GM18867 (cell line): ENCODE results near the gene IKZF3.
"Not testable (repeated sequence)": the region's sequence is repeated elsewhere in the genome, so short reads cannot be mapped to it uniquely, and the experiment has no call there.

Source experiments
- ATAC-seq: cut with Tn5 transposase; IDR thresholded peaks from one replicate; pipeline ENCODE4 v1.9.1; 2021; ENCODE audit warnings: mild to moderate bottlenecking, moderate library complexity; ENCODE audit not compliant: unreplicated experiment

The IKZF3 gene

DNA sequence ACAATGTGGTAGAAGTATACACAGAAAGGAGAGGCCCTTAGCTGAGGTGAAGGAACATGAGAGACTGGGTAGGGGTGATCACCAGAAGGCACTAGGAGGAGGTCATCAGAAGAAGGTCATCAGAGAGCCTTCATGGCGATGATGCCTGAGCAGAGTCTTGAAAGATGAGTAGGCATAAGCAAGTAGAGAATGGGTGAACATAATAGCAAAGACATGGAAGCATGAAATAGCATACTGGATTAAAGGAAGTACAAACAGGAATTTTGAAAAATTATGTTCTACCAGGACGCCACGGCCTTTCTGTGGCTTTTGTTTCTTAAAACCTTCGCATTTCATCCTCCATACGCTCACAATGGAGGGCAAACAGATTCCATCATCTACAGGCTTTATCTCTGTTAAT lies 2.9 kb downstream of the IKZF3 start:
- ATAC-seq = no peak

DNA sequence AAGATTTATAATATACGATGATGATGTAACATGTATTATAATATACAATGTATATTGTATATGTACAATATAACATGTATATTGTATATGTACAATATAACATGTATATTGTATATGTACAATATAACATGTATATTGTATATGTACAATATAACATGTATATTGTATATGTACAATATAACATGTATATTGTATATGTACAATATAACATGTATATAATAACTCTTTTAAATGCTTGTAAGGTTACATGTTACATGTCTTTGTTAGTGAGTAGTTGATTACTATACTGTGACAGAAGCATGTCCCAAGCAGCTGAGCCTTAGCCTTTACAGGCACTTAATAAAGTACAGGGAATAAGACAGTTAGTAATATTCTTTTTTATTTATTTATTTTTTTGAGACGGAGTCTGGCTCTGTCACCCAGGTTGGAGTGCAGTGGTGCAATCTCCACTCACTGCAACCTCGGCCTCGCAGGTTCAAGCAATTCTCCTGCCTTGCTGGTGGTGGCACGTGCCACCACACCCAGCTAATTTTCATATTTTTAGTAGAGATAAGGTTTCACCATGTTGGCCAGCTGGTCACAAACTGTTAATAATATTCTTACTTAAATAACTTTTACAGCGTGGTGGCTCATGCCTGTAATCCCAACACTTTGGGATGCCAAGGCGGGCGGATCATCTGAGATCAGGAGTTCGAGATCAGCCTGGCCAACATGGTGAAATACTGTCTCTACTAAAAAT lies 8.0 kb downstream of the IKZF3 start:
- ATAC-seq = not testable (repeated sequence)

DNA sequence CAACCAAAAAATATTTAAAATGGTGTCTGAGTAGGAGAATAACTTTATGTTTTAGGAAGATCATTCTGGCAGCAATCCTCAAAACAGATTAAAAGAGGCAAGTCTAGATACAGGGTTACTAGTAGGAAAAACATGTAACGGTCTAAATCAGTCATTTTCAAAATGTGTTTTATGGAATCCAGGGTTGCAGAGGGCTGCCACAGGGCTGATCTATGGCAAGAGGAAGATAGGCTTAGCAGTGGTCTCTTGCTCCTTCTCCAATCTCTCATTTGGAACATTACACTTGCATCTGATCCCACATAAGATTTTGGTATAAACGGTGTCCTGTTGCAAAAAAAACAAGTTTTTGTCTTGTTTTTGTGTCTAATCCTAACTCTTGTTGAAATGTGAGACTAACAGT lies 9.2 kb downstream of the IKZF3 start:
- ATAC-seq = no peak

DNA sequence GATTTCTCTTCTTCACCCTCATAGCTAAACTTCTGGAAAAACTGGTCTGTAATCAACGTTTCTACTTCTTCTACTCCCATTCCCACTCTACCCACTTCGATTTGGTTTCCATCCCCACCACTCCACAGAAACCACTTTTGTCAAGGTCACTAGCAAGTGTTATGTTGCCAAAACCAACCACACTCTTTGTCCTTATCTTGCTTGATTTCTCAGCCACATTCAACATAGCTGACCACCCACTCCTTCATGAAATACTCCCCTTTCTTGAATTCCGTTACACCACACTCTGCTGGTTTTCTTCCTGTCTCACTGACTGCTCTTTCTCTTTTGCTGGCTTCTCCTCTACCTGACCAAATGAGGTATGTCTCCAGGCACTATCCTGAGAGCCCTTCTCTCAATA lies 11.9 kb downstream of the IKZF3 start:
- ATAC-seq = no peak

DNA sequence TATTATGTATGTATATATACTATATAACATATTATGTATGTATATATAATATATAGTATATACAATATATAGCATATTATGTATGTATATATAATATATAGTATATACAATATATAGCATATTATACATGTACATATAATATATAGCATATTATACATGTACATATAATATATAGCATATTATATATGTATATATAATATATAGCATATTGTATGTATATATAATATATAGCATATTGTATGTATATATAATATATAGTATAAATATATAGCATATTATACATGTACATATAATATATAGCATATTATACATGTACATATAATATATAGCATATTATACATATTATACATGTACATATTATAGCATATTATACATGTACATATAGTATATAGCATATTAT lies 13.9 kb downstream of the IKZF3 start:
- not testable (repeated sequence) for ATAC-seq

DNA sequence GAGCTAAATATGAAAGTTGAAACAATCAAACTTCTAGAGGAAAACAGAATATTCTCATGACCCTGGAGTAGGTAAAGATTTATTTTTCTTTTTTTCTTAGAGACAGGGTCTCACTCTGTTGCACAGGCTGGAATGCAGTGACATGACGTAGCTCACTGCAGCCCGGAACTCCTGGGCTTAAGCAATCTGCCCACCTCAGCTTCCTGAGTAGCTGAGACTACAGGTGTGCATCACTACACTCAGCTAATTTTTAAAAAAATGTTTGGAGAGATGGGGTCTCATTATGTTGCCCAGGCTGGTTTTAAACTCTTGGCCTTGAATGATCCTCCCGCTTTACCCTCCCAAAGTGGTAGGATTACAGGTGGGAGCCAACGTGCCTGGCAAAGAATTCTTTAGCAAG lies 15.5 kb downstream of the IKZF3 start:
- ATAC-seq = no peak

DNA sequence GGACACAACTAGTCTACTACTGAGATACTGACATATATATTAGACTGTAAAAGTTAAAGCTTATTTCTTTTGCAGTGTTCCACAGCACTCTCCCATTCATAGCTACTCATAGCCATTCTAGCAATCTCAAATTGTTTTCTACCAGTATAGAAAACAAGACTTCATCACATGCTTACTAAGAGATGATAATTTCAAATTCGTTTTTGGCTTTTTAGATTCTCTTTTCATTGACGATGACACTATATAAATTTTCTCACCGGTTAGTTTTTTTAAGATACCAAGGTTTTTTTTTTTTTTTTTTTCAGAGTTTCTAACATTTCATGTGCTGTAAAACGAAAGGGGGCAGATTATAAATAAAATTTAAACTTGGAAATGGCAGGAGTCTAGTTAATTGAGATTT lies 17.9 kb downstream of the IKZF3 start:
- ATAC-seq = no peak

DNA sequence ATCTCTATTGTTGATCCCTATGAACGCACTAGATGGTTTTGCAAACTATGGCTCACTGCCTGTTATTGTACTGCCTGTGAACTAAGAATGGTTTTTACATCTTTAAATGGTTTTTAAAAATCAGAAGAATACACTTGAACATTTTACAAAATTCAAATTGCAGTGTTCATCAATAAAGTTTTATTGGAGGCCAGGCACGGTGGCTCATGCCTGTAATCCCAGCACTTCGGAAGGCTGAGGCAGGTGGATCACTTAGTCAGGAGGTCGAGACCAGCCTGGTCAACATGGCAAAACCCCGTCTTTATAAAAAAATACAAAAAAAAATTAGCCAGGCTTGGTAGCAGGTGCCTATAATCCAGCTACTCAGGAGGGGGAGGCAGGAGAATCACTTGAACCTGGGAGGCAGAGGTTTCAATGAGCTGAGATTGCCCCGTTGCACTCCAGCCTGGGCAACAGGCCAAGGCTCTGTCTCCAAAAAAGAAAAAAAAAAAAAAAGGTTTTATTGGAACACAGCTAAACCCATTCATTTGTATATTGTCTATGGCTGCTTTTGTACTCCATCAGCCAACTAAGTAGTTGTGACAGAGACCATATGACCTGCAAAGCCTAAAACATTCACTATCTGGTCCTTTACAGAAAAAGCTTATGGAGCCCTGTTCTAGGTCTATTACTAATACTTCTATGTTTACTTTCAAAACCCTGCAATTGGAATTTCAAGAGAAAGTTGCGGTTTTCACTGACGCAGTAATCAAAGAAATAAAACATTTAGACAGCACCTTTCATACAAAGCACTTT lies 18.9 kb downstream of the IKZF3 start:
- no peak for ATAC-seq

DNA sequence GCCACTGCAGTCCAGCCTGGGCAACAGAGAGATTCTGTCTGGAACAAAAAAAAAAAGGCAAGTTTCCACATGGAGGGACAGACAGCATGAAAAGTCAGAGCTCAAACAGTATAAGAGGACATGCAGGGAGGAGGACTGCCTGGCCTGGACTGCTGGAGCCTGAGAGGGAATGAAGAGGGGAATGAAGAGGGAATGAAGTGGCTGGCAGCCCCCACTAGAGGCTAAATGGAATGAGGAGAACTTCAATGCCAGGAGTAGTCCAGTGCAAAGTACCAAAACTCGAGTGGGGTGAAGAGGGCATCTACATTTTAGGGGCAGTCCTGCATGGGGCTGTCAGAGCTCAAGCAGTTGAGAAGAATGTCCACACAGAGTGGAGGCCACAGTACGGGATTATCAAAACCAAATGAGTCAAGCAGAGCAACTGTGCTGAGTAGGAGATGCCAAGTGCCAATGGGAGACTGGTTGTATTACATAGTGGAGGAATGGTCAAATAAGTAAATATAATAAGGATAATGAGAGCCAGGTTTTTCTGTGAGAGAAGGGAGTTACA lies 22.9 kb downstream of the IKZF3 start:
- ATAC-seq = no peak

DNA sequence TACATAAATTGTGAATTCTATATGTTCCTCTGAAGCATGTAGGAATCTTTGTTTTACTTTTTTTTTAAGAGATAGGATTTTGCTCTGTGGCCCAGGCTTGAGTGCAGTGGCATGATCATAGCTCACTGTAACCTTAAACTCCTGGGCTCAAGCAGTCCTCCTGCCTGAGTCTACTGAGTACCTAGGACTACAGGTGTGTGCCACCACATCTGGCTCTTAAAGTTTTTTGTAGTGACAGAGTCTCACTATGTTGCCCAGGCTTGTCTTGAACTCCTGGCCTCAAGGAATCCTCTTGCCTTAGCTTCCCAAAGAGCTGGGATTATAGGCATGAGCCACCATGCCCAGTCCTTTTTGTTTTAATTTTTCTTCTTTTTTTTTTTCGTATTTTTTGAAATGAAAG lies 25.3 kb downstream of the IKZF3 start:
- no peak for ATAC-seq

DNA sequence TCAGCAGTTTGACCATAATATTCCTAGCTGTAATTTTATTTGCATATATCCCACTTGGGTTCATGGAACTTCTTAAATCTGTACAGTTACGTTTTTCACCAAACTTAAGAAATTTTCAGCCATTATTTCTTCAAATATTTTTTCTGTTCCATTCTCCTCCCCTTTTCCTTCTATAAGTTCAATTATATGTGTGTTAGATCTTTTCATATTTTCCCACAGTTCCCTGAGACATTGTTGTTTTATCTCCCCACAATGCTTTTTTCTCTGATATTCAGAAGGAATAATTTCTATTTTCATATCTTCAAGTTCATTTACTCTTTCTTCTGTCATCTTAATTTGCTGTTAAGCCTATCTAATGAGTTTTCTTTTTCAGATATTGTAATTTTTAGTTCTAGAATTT lies 26.1 kb downstream of the IKZF3 start:
- ATAC-seq = no peak

DNA sequence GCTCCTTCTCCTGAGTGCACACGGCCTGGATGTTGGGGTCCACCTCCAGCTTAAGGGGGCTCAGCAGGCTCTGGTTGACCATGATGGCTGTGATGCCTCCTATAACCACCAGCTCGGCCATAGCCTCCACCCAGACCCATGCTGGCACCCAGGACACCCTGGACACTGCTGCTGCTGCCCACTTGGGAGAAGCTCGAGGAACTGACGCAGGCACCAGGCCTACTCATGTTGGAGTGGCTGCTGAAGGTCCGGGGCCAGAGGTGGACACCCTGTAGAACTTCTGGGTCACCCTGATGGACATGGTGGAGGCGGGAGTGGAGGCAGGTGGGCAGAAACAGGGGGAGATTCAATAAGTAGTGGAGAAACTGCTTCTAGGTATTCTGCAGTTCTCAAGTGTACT lies 28.0 kb downstream of the IKZF3 start:
- no peak for ATAC-seq

DNA sequence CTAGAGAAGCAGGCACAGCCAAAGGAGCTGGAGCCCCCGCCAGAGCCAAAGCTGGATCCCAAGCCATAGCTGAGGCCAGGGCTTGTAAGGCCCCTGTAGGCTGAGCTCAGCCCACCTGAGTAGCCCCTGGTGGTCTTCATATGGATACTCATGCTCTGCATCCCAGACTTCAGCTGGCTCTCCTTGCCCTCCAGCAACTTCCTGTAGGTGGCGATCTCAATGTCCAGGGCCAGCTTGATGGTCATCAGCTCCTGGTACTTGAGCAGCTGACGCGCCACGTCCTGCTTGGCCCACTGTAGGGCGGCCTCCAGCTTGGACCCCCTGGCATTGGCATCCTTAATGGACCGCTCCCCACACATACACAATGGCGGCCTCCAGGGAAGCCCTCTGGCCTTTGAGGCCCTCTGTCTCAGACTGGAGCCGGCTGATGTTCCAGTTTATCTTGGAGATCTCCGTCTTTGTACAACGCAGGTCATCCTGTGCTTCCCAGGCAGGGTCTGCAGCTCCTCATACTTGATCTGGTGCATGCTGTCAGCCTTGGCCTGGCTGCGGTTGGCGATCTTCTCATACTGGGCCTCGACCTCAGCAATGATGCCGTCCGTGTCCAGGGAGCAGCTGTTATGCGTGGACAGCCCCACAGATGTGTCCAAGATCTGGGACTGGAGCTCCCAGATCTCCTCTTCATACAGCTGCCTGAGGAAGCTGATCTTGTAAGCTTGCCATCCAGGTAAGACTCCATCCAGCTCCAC lies 28.9 kb downstream of the IKZF3 start:
- no peak for ATAC-seq

DNA sequence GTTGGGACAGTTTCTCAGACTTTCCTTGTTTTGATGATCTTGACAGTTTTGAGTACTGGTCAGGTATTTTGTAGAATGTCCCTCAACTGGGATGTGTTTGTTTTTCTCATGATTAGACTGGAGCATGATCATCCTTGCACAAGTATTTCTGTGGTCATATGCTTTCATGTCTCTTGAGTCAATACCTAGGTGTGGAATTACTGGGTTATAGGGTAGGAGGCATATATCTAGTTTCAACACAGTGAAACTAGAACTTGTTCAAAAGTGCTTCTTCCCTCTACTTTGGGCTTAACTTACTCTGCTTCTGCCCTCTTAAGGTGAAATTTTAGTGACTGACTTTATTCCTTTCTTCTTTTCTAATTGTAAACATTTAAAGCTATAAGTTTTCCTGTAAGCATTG lies 30.1 kb downstream of the IKZF3 start:
- no peak for ATAC-seq

DNA sequence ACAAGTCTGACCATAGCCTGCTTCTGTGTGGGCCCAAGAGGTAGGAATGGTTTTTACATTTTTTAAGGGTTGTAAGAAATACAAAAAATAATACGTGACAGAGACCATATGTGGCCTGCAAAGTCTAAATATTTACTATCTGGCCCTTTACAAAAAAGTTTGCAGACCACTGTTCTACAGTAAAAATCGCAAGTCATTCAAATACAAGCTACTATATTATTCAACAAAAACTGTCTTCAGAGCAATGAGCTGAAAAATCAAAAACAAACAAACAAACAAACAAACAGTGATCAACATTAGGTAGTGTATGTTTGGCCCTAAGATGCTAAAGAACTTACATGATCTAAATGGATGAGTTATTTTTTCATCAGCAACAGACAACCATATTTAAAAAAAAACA lies 32.5 kb downstream of the IKZF3 start:
- no peak for ATAC-seq

DNA sequence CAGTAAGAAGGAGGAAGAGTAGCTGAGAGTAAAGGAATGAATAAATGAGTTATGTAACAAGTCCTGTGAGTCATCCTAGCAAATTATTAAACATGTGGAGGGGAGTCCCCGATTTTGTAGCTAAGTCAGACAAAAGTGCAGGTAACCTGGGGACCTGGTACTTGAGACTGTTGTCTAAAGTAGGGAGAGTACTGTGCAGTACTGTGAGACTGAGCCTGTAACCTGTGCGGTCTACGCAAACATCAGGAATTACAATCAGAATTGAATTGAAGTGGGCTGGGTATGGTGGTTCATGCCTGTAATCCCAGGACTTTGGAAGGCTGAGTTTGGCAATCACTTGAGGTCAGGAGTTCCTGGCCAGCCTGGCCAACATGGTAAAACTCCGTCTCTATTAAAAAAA lies 35.7 kb downstream of the IKZF3 start:
- no peak for ATAC-seq

DNA sequence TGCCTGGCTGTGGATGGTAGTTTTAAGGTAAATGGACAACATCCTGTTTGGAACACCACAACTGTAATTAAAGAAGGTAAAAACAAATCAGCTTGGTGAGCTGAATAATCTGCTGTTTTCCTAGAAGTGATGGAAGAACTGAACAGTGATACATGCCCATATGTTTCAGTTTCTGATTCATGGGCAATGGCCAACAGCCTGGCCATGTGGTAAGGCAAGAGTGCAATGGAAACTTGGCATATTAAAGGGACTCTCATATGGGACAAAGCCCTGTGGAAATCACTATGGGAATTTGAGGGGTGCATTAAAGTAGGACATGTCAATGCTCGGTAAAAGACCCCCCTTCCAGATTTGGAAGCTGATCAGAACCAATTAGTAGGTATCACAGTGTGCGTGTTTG lies 37.8 kb downstream of the IKZF3 start:
- no peak for ATAC-seq

DNA sequence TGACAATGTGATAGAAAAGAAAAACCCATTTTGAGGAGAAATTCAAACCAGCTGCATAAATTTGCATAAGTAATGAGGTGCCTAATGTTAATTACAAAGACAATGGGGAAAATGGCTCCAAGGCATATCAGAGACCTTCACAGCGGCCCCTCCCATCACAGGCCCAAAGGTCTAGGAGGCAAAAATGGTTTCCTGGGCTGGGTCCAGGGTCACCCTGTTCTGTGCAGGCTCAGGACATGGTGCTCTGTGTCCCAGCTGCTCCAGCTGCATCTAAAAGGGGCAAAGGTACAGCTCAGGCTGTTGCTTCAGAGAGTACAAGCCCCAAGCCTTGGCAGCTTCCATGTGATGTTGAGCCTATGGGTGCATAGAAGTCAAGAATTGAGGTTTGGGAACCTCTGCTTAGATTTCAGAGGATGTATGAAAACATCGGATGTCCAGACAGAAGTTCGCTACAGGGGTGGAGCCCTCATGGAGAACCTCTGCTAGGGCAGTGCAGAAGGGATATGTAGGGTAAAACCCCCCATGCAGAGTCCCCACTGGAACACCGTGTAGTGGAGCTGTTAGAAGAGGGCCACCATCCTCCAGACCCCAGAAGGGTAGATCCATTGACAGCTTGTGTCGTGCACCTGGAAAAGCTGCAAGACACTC lies 40.6 kb downstream of the IKZF3 start:
- ATAC-seq = no peak

DNA sequence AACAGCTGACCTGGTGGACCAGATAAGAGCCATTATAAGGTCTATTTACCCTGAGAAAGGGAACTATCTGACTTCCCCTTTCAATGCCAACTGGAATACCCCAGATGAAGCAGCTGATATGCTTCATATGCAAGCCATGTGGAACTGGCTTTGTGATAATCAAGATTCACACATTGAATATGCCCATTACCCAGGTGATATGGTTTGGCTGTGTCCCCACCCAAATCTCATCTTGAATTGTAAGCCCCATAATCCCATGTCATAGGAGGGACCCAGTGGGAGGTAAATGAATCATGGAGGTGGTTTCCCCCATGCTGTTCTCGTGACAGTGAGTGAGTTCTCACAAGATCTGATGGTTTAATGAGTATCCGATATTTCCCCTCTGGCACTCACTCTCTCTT lies 42.1 kb downstream of the IKZF3 start:
- ATAC-seq = no peak

DNA sequence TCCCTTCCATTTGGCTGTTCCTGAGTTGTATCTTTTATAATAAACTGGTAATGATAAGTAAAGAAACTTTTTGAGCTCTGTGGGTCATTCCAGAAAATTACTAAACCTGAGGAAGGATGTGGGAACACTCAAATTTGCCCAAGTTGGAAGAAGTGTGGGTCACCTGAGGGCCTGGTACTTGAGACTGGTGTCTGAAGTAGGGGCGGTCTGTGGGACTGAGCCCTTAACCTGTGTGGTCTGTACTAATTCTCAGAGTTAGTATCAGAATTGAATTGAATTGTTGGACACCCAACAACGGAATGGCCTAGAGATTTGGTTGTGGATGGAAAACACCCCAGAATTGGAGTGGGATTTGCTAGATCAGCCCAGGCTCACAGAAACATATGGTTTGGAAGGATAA lies 43.1 kb downstream of the IKZF3 start:
- ATAC-seq = no peak

DNA sequence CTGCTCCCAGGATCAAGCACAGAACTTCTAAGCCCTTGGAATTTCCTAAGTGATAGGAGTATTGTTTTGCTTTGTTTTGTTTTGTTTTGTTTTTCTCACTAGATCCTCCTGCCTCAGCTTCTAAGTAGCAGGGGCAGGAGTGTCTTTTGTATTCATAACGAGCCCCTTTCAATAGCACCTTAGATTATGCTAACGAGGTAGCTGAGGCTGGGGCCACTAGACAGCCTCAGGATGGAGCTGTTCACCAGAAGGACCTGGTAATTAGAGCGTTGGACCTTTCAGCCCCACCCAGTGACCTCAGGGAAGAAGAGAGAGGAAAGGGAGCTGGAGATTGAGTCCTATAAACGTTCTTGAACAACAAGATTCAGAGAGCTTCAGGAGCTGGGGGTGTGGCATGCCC lies 43.6 kb downstream of the IKZF3 start:
- no peak for ATAC-seq
